H9 (cell line): ENCODE data around the gene BBC3. TPM values are rescaled to one million over a fixed set of nuclear protein-coding genes. Genes with fewer than 3 reads are reported as not detected.
A peak's percentile ranks its signal among the peaks of the same experiment; 100 is the strongest.

Experiments
- DNase-seq: peaks from one replicate; pipeline ENCODE4 v3.0.0-alpha.2; 2017
- H2AFZ ChIP-seq: one replicate; pipeline ENCODE4 v1.6.1; 2013; ENCODE audit warnings: mild to moderate bottlenecking, low read length, control low read depth, moderate library complexity
- H2AK5ac ChIP-seq: 2 replicates; pipeline ENCODE4 v1.6.1; 2013; ENCODE audit warnings: low read length, control low read depth, mixed read lengths; ENCODE audit not compliant: insufficient read length
- H2BK120ac ChIP-seq: one replicate; pipeline ENCODE4 v1.6.1; 2013; ENCODE audit warnings: low read depth, mild to moderate bottlenecking, low read length, control low read depth, inconsistent platforms; ENCODE audit not compliant: poor library complexity, severe bottlenecking
- H2BK12ac ChIP-seq: 2 replicates; pipeline ENCODE4 v1.6.1; 2013; ENCODE audit warnings: low read length, control low read depth, mixed read lengths, low read depth; ENCODE audit not compliant: insufficient read length
- H2BK15ac ChIP-seq: 2 replicates; pipeline ENCODE4 v1.6.1; 2013; ENCODE audit warnings: low read depth, low read length, control low read depth
- H2BK20ac ChIP-seq: one replicate; pipeline ENCODE4 v1.6.1; 2013; ENCODE audit warnings: low read depth, mild to moderate bottlenecking, low read length, control low read depth, inconsistent platforms; ENCODE audit not compliant: poor library complexity, severe bottlenecking
- H2BK5ac ChIP-seq: 2 replicates; pipeline ENCODE4 v1.6.1; 2013; ENCODE audit warnings: low read length, control low read depth, mixed read lengths; ENCODE audit not compliant: insufficient read length
- H3K14ac ChIP-seq: 2 replicates; pipeline ENCODE4 v1.6.1; 2013; ENCODE audit warnings: low read length, control low read depth; ENCODE audit not compliant: insufficient read depth
- H3K18ac ChIP-seq: 2 replicates; pipeline ENCODE4 v1.6.1; 2013; ENCODE audit warnings: low read depth, mild to moderate bottlenecking, mixed read lengths, low read length, control low read depth; ENCODE audit not compliant: insufficient read length
- H3K23ac ChIP-seq: 2 replicates; pipeline ENCODE4 v1.6.1; 2013; ENCODE audit warnings: low read length, control low read depth, mixed read lengths, low read depth; ENCODE audit not compliant: insufficient read length
- H3K23me2 ChIP-seq: 2 replicates; pipeline ENCODE4 v1.6.1; 2013; ENCODE audit warnings: low read depth, mild to moderate bottlenecking, mixed read lengths, low read length, control low read depth; ENCODE audit not compliant: insufficient read length, poor library complexity, severe bottlenecking
- H3K27ac ChIP-seq: 2 replicates; pipeline ENCODE4 v1.5.1; 2013; ENCODE audit warnings: low read length, control low read depth, mixed read lengths, low read depth; ENCODE audit not compliant: insufficient read length
- H3K27me3 ChIP-seq: 2 replicates; pipeline ENCODE4 v1.6.1; 2013; ENCODE audit warnings: low read length, control low read depth, inconsistent platforms; ENCODE audit not compliant: insufficient read depth
- H3K4ac ChIP-seq: 2 replicates; pipeline ENCODE4 v1.6.1; 2013; ENCODE audit warnings: low read depth, mild to moderate bottlenecking, control low read depth, inconsistent platforms, low read length, moderate library complexity
- H3K4me1 ChIP-seq: 2 replicates; pipeline ENCODE4 v1.6.1; 2013; ENCODE audit warnings: low read length, control low read depth, inconsistent platforms; ENCODE audit not compliant: insufficient read depth
- H3K4me2 ChIP-seq: 2 replicates; pipeline ENCODE4 v1.6.1; 2013; ENCODE audit warnings: low read length, control low read depth, mixed read lengths; ENCODE audit not compliant: insufficient read length, insufficient read depth
- H3K56ac ChIP-seq: 2 replicates; pipeline ENCODE4 v1.6.1; 2013; ENCODE audit warnings: low read depth, mild to moderate bottlenecking, mixed read lengths, low read length, control low read depth; ENCODE audit not compliant: insufficient read length
- H3K79me1 ChIP-seq: 2 replicates; pipeline ENCODE4 v1.6.1; 2013; ENCODE audit warnings: low read depth, mild to moderate bottlenecking, moderate library complexity, low read length, control low read depth, inconsistent platforms; ENCODE audit not compliant: insufficient read depth, poor library complexity, severe bottlenecking
- H3K79me2 ChIP-seq: 2 replicates; pipeline ENCODE4 v1.6.1; 2013; ENCODE audit warnings: low read length, control low read depth, inconsistent platforms; ENCODE audit not compliant: insufficient read depth
- H3K9ac ChIP-seq: 2 replicates; pipeline ENCODE4 v1.6.1; 2013; ENCODE audit warnings: low read length, control low read depth, mixed read lengths; ENCODE audit not compliant: insufficient read length; ENCODE audit errors: extremely low read depth
- H3K9me3 ChIP-seq: one replicate; pipeline ENCODE4 v1.6.1; 2013; ENCODE audit warnings: low read depth, low read length, inconsistent platforms; ENCODE audit not compliant: control insufficient read depth
- H3T11ph ChIP-seq: one replicate; pipeline ENCODE4 v1.6.1; 2013; ENCODE audit warnings: mild to moderate bottlenecking, low read length, control low read depth, inconsistent platforms
- H4K20me1 ChIP-seq: one replicate; pipeline ENCODE4 v1.6.1; 2013; ENCODE audit not compliant: control insufficient read depth, insufficient read length, insufficient read depth
- H4K5ac ChIP-seq: 2 replicates; pipeline ENCODE4 v1.6.1; 2013; ENCODE audit warnings: low read depth, mild to moderate bottlenecking, mixed read lengths, low read length, control low read depth; ENCODE audit not compliant: insufficient read length
- H4K8ac ChIP-seq: replicated peaks from 2 replicates; pipeline ENCODE4 v1.6.1; 2013; ENCODE audit warnings: low read length, control low read depth, mixed read lengths, low read depth; ENCODE audit not compliant: insufficient read length
- H4K91ac ChIP-seq: 2 replicates; pipeline ENCODE4 v1.6.1; 2013; ENCODE audit warnings: low read depth, mild to moderate bottlenecking, moderate library complexity, mixed read lengths, low read length, control low read depth; ENCODE audit not compliant: insufficient read length
- H3K27ac Mint-ChIP-seq, 3 experiments: 2 replicates in 2 of 3; 3 replicates in 1 of 3; pipeline ENCODE4 v1.8.0; 2020 to 2021; ENCODE audit warnings: mixed read lengths in 3 of 3, mild to moderate bottlenecking in 1 of 3, moderate library complexity in 1 of 3
- H3K27me3 Mint-ChIP-seq: 2 replicates; pipeline ENCODE4 v1.8.0; 2021; ENCODE audit warnings: low read depth, mild to moderate bottlenecking, moderate library complexity, mixed read lengths
- H3K36me3 Mint-ChIP-seq, 3 experiments: 2 replicates in 2 of 3; 3 replicates in 1 of 3; pipeline ENCODE4 v1.8.0; 2020 to 2021; ENCODE audit warnings: low read depth in 3 of 3, mixed read lengths in 3 of 3; ENCODE audit not compliant: insufficient read depth in 1 of 3
- H3K4me1 Mint-ChIP-seq, 2 experiments: 2 replicates each; pipeline ENCODE4 v1.8.0; 2020; ENCODE audit warnings: mixed read lengths in 2 of 2
- H3K4me3 Mint-ChIP-seq, 2 experiments: 2 replicates in 1 of 2; 3 replicates in 1 of 2; pipeline ENCODE4 v1.8.0; 2020 to 2021; ENCODE audit warnings: mild to moderate bottlenecking in 2 of 2, mixed read lengths in 2 of 2, moderate library complexity in 1 of 2
- H3K9me3 Mint-ChIP-seq, 2 experiments: 2 replicates in 1 of 2; 3 replicates in 1 of 2; pipeline ENCODE4 v1.8.0; 2020; ENCODE audit warnings: mild to moderate bottlenecking in 2 of 2, mixed read lengths in 2 of 2, moderate library complexity in 1 of 2
- WGBS: extraction: QIAGEN DNeasy Blood & Tissue Kit; methylation state at CpG from one replicate; pipeline ENCODE4 v1.1.7; 2013; ENCODE audit warnings: missing lambda C conversion rate, low lambda C conversion rate, mixed read lengths; ENCODE audit not compliant: insufficient read length; ENCODE audit errors: extremely low coverage; 5-methylcytosine and 5-hydroxymethylcytosine counted together
- total RNA-seq: library from RNA; stranded (reverse); gene quantifications from 2 replicates; pipeline ENCODE4 v1.2.1, GENCODE V29; 2021
- TF ChIP-seq, protein P1 (sequence below): fragments of 200-600 bp; sonication (generic); conservative IDR thresholded peaks from 3 replicates; pipeline ENCODE4 v1.8.0; 2021; ENCODE audit warnings: antibody characterized with exemption, mild to moderate bottlenecking

Gene BBC3
- total RNA-seq, 1 experiment from 2014 or later: 23.2 TPM

DNA sequence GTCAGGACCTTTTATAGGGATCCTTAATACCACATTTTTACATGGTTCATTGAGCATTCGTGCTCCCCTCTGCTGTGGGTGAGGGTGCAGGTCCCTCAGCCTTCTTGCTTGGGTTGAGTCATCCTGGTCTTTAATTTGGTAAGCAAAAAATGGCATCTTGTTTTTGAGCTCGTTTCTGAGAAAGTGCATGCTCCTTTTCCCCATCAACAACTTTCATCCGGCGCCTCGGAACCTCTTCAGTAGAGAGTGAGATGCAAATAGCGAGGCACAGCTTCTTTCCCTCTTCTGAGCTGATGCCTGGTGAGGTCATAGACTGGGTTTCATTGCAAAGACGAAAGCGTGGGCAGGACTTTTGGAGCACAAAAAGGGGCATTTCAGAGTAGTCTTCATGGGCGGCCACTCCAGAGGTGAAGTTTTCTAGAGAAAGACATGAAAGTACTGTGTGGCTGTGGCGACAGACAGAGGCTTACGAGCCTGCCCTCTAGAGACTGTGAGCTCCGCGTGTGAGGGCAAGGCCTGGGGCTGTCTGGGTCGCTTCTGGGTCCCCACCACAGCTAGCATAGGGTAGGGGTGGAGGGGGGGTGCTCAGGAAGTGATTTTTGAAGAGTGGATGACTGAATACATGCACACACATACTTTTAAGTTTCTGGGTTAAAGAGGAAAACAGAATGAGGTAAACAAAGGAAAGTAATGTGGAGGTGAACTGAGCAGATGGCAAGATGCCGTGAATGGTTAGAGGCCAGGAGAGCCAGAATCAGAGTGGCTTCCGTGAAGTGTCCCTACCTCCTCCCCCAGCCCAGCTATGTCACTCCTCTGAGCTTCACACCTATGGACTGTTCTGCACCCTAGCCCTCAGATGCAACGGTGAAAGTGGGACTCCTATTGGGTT lies 44.3 kb downstream of the BBC3 start:
- H3K27me3 Mint-ChIP-seq: no peaks in the 10 kb centered on the region
- Histone ChIP-seq H2BK5ac (no peak overlapping the region), H2BK20ac (no peak overlapping the region), H2AFZ (no peak overlapping the region), H4K20me1 (no peaks in the 10 kb centered on the region), H3K27ac (no peak overlapping the region), H3K4ac (no peak overlapping the region), H3K23me2 (no peaks in the 10 kb centered on the region), H3T11ph (no peak overlapping the region), H3K56ac (no peak overlapping the region), H3K79me2 (0 out of 2 replicates have a peak, but pooled peaks cover 1% of the 10 kb centered on the region), H3K4me1 (no peaks in the 10 kb centered on the region), H3K18ac (no peak overlapping the region), H3K23ac (no peak overlapping the region), H2BK120ac (no peak overlapping the region), H3K4me2 (no peak overlapping the region), H4K5ac (no peak overlapping the region), H2BK12ac (no peak overlapping the region), H2BK15ac (no peak overlapping the region), H3K79me1 (peaks cover 8% of the 10 kb centered on the region), H3K9me3 (no peaks in the 10 kb centered on the region), H2AK5ac (no peak overlapping the region), H3K27me3 (no peaks in the 10 kb centered on the region), H4K8ac (no peak overlapping the region), H3K14ac (no peak overlapping the region), H4K91ac (no peak overlapping the region), H3K9ac (no peak overlapping the region)
- peaks cover 7 to 12% of the 10 kb centered on the region in 2 experiments for H3K4me1 Mint-ChIP-seq
- no peak for DNase-seq
- WGBS: no CpG with 5 or more reads among the region's 17 CpGs
- H3K4me3 Mint-ChIP-seq: no peak overlapping the region
- peaks cover 39 to 74% (median 61%) of the 10 kb centered on the region in 3 experiments for H3K36me3 Mint-ChIP-seq
- TF ChIP-seq, protein P1, sequence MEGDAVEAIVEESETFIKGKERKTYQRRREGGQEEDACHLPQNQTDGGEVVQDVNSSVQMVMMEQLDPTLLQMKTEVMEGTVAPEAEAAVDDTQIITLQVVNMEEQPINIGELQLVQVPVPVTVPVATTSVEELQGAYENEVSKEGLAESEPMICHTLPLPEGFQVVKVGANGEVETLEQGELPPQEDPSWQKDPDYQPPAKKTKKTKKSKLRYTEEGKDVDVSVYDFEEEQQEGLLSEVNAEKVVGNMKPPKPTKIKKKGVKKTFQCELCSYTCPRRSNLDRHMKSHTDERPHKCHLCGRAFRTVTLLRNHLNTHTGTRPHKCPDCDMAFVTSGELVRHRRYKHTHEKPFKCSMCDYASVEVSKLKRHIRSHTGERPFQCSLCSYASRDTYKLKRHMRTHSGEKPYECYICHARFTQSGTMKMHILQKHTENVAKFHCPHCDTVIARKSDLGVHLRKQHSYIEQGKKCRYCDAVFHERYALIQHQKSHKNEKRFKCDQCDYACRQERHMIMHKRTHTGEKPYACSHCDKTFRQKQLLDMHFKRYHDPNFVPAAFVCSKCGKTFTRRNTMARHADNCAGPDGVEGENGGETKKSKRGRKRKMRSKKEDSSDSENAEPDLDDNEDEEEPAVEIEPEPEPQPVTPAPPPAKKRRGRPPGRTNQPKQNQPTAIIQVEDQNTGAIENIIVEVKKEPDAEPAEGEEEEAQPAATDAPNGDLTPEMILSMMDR: no peak
- H3K27ac Mint-ChIP-seq: peak overlapping the region; percentile 79 to 85 (median 85)
- H3K9me3 Mint-ChIP-seq: no peaks in the 10 kb centered on the region
